GM10266 (cell line): ENCODE data around the gene ALX3.

Source experiments
- DNase-seq: peaks from one replicate; pipeline ENCODE4 v3.0.0; 2012; ENCODE audit errors: extremely low spot score
- CTCF ChIP-seq: IDR thresholded peaks from 2 replicates; pipeline ENCODE4 v1.5.1; 2012; ENCODE audit warnings: mild to moderate bottlenecking, low read depth; ENCODE audit not compliant: control insufficient read depth, insufficient read depth; ENCODE audit errors: missing control alignments

The ALX3 gene

GRCh38 chr1:110064576-110065337, 5.7 kb downstream of the ALX3 start:
- DNase-seq: no peak
- TF ChIP-seq CTCF: no peak

- DNase-seq: no peak
- TF ChIP-seq CTCF: no peak
These were observed 6.7 kb downstream of the ALX3 start for GRCh38 chr1:110063781-110064180.

DNA sequence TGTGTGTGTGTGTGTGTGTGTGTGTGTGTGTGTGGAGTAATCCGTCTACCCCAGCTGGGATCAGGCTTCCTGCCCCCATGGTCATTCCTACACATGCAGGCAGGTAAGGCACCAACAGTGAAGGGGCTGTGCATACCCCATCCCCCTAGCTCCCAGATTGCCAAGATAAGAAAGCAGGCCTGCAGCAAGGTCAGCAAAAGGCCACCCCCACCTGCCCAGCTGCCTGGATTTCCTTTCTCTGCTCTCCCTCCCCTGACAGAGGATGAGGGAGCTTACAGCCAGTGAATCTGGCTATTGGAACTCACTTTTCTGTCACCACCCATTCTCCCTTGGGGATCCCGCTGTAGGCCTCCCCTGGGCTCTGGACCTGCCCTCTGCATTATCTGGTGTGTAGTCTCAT, 7.9 kb downstream of the ALX3 start:
- no peak for DNase-seq
- TF ChIP-seq CTCF: no peak

DNA sequence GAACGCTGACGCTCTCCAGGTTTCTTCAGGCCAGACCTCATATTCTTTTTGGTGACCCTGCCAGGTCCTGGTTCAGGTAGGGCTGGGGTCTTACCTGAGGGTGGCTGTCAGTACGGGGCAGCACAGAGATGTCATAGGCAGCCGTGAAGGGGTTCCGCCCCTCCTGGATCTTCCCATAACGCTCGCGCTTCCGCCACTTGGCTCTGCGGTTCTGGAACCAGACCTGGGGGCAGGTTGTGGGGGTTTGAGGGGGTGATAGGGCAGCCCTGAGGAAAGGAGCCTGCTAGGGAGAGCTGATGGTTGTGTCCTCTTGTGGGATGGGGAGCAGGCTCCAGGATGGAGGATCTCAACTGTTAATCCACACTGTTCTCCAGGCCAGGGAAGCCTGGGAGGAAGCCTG, 9.1 kb downstream of the ALX3 start:
- no peak for TF ChIP-seq CTCF
- DNase-seq: no peak

DNA sequence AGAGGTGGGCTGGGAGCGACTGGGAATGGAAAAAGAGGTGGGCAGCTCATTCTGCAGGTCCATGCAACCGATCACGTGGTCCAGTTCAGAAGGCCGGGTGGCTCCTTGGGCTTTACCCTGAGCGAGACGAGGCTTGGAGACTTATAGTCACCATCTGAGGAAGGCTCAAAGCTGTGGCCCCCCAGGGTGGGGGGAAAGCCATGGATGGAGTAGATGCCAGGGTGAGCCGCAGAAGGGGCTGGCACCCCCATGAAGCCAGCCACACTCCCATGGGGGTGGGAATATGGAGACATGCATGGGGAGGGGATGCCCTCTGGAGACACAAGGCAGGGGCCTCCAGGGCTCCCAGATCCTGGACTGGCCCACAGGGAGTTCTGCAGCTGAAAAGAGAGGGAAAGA, 9.8 kb downstream of the ALX3 start:
- no peak for TF ChIP-seq CTCF
- DNase-seq: no peak

DNA sequence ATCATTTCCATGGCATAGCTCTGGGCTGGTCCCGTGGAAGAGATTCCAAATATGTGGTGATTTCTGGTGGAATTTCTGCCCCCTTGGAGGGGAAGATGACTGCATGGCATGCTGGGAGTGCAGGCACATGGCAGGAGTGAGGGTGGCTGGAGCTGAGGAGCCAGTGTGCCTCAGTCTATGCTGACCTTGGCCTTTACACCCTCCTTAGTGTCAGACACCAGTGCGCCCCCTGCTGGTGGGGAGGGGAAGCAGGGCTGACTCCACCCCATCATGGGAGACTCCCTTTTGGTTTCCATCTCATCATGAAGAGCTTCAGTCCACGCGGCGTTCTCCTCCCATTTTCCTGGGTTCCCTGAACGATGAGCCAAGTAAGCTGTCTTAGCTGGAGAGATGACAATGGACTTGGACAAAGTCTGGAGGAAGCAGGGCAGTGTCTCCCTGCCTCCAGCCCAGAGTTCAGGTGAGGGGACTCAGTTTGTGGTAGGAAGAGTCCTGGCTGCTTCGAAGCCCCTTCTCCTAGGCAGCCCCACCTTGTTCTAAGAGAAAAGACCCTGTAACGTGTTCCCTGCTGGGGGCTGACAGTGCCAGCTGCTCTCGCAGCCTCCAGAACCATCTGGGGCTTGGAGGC, 10.3 kb downstream of the ALX3 start:
- peak; percentile 77 for DNase-seq
- TF ChIP-seq CTCF: peak; percentile 93
